GM12801 (cell line): ENCODE results near the gene C3AR1.

Source experiments
- TF ChIP-seq, protein P1 (sequence below): IDR thresholded peaks from one replicate; pipeline ENCODE4 v1.5.1; 2011; ENCODE audit warnings: control low read depth; ENCODE audit not compliant: insufficient read length; ENCODE audit errors: extremely low read depth

The C3AR1 gene

DNA sequence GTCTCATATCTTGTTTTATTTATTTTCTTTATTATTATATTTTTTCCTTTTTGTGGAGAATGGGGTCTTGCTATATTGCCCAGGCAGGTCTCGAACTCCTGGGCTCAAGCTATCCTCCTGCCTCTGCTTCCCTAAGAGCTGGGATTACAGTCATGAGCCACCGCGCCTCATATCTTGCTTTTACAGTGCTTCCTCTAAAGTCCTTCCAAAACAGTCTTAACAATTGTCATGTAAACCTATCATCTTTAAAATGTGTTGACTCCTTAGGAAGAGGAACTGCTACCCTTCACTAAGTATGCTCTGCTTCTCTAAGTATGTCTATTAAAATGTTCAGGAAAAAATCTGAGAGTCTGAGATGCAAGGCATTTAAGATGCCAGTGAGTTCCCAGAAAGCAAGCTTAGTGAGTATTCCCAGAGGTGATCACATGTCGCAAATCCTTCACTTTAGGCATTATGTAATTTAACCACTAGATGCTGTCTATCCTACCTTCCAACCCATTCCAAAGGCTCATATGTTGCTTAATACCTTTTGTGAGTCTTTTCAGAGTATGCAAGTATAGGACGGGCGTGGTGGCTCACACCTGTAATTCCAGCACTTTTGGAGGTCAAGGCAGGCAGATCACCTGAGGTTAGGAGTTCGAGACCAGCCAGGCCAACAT lies 53.4 kb downstream of the C3AR1 start:
- TF ChIP-seq, protein P1, sequence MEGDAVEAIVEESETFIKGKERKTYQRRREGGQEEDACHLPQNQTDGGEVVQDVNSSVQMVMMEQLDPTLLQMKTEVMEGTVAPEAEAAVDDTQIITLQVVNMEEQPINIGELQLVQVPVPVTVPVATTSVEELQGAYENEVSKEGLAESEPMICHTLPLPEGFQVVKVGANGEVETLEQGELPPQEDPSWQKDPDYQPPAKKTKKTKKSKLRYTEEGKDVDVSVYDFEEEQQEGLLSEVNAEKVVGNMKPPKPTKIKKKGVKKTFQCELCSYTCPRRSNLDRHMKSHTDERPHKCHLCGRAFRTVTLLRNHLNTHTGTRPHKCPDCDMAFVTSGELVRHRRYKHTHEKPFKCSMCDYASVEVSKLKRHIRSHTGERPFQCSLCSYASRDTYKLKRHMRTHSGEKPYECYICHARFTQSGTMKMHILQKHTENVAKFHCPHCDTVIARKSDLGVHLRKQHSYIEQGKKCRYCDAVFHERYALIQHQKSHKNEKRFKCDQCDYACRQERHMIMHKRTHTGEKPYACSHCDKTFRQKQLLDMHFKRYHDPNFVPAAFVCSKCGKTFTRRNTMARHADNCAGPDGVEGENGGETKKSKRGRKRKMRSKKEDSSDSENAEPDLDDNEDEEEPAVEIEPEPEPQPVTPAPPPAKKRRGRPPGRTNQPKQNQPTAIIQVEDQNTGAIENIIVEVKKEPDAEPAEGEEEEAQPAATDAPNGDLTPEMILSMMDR = no peak

DNA sequence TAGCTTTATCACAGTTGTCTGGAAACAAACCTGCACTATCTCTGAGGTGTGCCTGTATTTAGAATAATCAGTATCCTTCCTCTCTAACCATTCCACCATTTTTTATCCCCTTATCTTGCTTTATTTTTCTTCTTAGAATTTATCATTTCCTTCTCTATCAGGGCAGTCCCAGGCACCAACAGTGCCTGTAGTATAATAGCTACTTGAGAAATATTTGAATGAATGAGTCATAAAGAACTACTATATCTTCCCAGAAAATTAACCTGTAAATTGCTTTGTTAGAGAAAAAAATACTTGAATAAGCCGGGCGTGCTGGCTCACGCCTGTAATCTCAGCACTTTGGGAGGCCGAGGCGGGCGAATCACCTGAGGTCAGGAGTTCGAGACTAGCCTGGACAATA lies 54.8 kb downstream of the C3AR1 start:
- TF ChIP-seq, protein P1 = no peak
